DOHH2 (cell line): ENCODE results near the gene RBM28.

Experiments
- EZH2phosphoT487 ChIP-seq: fragments of 200-600 bp; sonication (generic); IDR thresholded peaks from 2 replicates; pipeline ENCODE4 v1.6.1; 2017; ENCODE audit warnings: borderline replicate concordance, mild to moderate bottlenecking, antibody characterized with exemption, low read length, moderate library complexity, mixed read lengths
- TF ChIP-seq, protein P1 (sequence below): fragments of 200-600 bp; sonication (generic); IDR thresholded peaks from one replicate; pipeline ENCODE4 v1.5.1; 2014; ENCODE audit warnings: antibody characterized with exemption, mild to moderate bottlenecking, low read depth, low read length; ENCODE audit not compliant: poor library complexity, severe bottlenecking

DNA sequence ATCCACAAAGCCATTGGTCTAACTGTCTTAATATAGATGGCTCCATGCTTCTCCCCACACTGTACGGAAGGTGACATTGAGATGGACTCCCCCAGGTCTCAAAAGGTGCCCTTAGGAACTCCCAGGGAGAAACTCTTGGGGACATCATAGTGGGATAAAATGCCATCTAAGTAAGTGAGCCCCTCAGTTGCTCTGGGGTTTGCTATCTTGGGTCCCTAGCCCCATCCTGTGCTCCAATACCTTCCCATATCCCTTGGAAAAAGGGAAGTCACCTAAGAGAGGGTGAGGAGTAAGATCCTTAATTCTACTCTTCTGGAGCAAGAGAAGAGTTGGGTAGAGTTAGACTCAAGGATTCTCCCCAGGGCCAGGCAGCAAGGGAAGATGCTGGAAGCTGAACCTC is 9.9 kb upstream of the RBM28 start:
- TF ChIP-seq, protein P1, sequence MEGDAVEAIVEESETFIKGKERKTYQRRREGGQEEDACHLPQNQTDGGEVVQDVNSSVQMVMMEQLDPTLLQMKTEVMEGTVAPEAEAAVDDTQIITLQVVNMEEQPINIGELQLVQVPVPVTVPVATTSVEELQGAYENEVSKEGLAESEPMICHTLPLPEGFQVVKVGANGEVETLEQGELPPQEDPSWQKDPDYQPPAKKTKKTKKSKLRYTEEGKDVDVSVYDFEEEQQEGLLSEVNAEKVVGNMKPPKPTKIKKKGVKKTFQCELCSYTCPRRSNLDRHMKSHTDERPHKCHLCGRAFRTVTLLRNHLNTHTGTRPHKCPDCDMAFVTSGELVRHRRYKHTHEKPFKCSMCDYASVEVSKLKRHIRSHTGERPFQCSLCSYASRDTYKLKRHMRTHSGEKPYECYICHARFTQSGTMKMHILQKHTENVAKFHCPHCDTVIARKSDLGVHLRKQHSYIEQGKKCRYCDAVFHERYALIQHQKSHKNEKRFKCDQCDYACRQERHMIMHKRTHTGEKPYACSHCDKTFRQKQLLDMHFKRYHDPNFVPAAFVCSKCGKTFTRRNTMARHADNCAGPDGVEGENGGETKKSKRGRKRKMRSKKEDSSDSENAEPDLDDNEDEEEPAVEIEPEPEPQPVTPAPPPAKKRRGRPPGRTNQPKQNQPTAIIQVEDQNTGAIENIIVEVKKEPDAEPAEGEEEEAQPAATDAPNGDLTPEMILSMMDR: no peak
- TF ChIP-seq EZH2phosphoT487: no peak
